ENCODE measurements around the gene CDKAL1.

DNA sequence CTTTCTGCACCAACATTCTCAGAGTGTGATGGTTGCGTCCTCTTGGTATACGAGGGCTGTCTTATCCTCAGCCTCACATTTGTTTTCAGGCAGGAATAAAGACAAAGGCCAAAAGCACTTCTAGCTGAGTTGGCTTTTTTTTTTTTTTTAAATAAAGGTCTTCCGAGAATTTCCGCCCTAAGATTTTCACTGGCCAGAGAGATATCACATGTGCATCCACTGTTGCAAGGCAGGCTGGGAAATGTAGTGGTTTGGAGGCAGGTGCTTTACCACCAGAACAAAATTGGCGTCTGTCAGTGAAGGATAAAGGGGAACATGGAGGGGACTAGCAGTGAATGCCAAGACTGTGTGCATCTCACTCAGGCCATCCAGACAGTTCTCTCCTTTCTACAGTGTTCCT, 724.4 kb downstream of the CDKAL1 start:
- TF ChIP-seq ETV6 (IDR thresholded peaks at IDR 0.05; ENCODE audit: borderline replicate concordance in 1 of 2, low read depth in 2 of 2, low read length in 1 of 2): no peak
- TF ChIP-seq ETV6 (CRISPR knock-in tag; IDR thresholded peaks at IDR 0.05; ENCODE audit: borderline replicate concordance): no peak
- TF ChIP-seq, protein P1, sequence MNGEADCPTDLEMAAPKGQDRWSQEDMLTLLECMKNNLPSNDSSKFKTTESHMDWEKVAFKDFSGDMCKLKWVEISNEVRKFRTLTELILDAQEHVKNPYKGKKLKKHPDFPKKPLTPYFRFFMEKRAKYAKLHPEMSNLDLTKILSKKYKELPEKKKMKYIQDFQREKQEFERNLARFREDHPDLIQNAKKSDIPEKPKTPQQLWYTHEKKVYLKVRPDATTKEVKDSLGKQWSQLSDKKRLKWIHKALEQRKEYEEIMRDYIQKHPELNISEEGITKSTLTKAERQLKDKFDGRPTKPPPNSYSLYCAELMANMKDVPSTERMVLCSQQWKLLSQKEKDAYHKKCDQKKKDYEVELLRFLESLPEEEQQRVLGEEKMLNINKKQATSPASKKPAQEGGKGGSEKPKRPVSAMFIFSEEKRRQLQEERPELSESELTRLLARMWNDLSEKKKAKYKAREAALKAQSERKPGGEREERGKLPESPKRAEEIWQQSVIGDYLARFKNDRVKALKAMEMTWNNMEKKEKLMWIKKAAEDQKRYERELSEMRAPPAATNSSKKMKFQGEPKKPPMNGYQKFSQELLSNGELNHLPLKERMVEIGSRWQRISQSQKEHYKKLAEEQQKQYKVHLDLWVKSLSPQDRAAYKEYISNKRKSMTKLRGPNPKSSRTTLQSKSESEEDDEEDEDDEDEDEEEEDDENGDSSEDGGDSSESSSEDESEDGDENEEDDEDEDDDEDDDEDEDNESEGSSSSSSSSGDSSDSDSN (IDR thresholded peaks at IDR 0.05; ENCODE audit: borderline replicate concordance in 1 of 2, low read depth in 2 of 2, low read length in 2 of 2): no peak
- TF ChIP-seq EP300 (IDR thresholded peaks at IDR 0.05; ENCODE audit: low read length): no peak
- no peak for TF ChIP-seq FOS (IDR thresholded peaks at IDR 0.05; ENCODE audit: extremely low read depth, insufficient read length)
- no peak for TF ChIP-seq ELF2 (CRISPR knock-in tag; IDR thresholded peaks at IDR 0.05)

All from K562 (cell line).